HepG2 (cell line): ENCODE data around the gene SRRM1. TPM values are rescaled to one million over a fixed set of nuclear protein-coding genes. Genes with fewer than 3 reads are reported as not detected.

Experiments used
- ARNTL ChIP-seq: sonication (generic); formaldehyde crosslinking; IDR thresholded peaks from 2 replicates; pipeline ENCODE4 v1.4.0; 2020; ENCODE audit warnings: mild to moderate bottlenecking, missing genetic modification reagents
- ATF1 ChIP-seq: IDR thresholded peaks from 2 replicates; pipeline ENCODE4 v1.6.1; 2016; ENCODE audit warnings: mild to moderate bottlenecking, control low read depth
- CBX1 ChIP-seq: IDR thresholded peaks from one replicate; pipeline ENCODE4 v1.6.1; 2016; ENCODE audit warnings: antibody characterized with exemption, low read depth
- GATAD2A ChIP-seq: IDR thresholded peaks from 2 replicates; pipeline ENCODE4 v1.6.1; 2016
- KLF9 ChIP-seq: IDR thresholded peaks from 2 replicates; pipeline ENCODE4 v1.6.1; 2016; ENCODE audit warnings: low read depth
- MED1 ChIP-seq: sonication (generic); formaldehyde crosslinking; IDR thresholded peaks from 2 replicates; pipeline ENCODE4 v1.4.0; 2020; ENCODE audit warnings: missing genetic modification reagents
- MTA1 ChIP-seq: sonication (generic); formaldehyde crosslinking; IDR thresholded peaks from 2 replicates; pipeline ENCODE4 v1.4.0; 2020; ENCODE audit warnings: missing genetic modification reagents, mild to moderate bottlenecking, borderline replicate concordance
- MXD4 ChIP-seq: IDR thresholded peaks from 2 replicates; pipeline ENCODE4 v1.6.1; 2016; ENCODE audit warnings: mild to moderate bottlenecking, missing biosample characterization, missing genetic modification reagents
- NFIC ChIP-seq: IDR thresholded peaks from 2 replicates; pipeline ENCODE4 v1.6.1; 2012; ENCODE audit warnings: mild to moderate bottlenecking, low read length, inconsistent platforms
- NFYC ChIP-seq: IDR thresholded peaks from 2 replicates; pipeline ENCODE4 v1.6.1; 2016; ENCODE audit warnings: missing genetic modification reagents, missing compliant biosample characterization
- XRCC5 ChIP-seq: fragments of 200-400 bp; formaldehyde crosslinking; optimal IDR thresholded peaks from 2 replicates; pipeline ENCODE3; 2017; ENCODE audit warnings: mild to moderate bottlenecking, low read length
- ZBTB38 ChIP-seq: sonication (generic); formaldehyde crosslinking; IDR thresholded peaks from 2 replicates; pipeline ENCODE4 v1.5.1; 2020; ENCODE audit warnings: mild to moderate bottlenecking, missing genetic modification reagents
- ZNF235 ChIP-seq: sonication (generic); formaldehyde crosslinking; IDR thresholded peaks from 2 replicates; pipeline ENCODE4 v1.8.1; 2023; ENCODE audit warnings: mild to moderate bottlenecking, missing genetic modification reagents, borderline replicate concordance
- ZNF33B ChIP-seq: sonication (generic); formaldehyde crosslinking; IDR thresholded peaks from 2 replicates; pipeline ENCODE4 v1.5.1; 2020; ENCODE audit warnings: mild to moderate bottlenecking, missing genetic modification reagents
- ZNF383 ChIP-seq: sonication (generic); formaldehyde crosslinking; IDR thresholded peaks from 2 replicates; pipeline ENCODE4 v1.4.0; 2020; ENCODE audit warnings: missing genetic modification reagents, mild to moderate bottlenecking, borderline replicate concordance
- ZNF446 ChIP-seq: sonication (generic); formaldehyde crosslinking; IDR thresholded peaks from 2 replicates; pipeline ENCODE4 v1.5.0; 2020; ENCODE audit warnings: mild to moderate bottlenecking, missing genetic modification reagents
- ZNF589 ChIP-seq: sonication (generic); formaldehyde crosslinking; conservative IDR thresholded peaks from 2 replicates; pipeline ENCODE4 v1.8.0; 2022; ENCODE audit warnings: mild to moderate bottlenecking, moderate library complexity, missing genetic modification reagents
- polyA plus RNA-seq, 8 experiments: library from polyadenylated mRNA; depleted of rRNA in 3 of 8; stranded (reverse) in 7 of 8; unstranded in 1 of 8; fragments of >200 nt; fragmentation: Illumina TruSeq in 4 of 8; extraction: Trizol in 4 of 8; gene quantifications; 2 replicates each; pipeline versions ENCODE4 v1.2.1 to v1.2.3, GENCODE V29; 2011 to 2016; ENCODE audit warnings: low read depth in 4 of 8, missing spikeins in 1 of 8, mixed read lengths in 1 of 8; ENCODE audit not compliant: insufficient read depth in 1 of 8
- total RNA-seq, 5 experiments: library from RNA; depleted of rRNA; stranded (reverse); fragments of >200 nt; fragmentation: Illumina TruSeq; extraction: Trizol; gene quantifications; 2 replicates each; pipeline ENCODE4 v1.2.3, GENCODE V29; 2016; ENCODE audit warnings: low read depth in 1 of 5
- TF ChIP-seq, protein P1 (sequence below): sonication (generic); formaldehyde crosslinking; IDR thresholded peaks from 2 replicates; pipeline ENCODE4 v1.4.0; 2020; ENCODE audit warnings: mild to moderate bottlenecking, low read depth, missing genetic modification reagents
- TF ChIP-seq, protein P2 (sequence below): sonication (generic); formaldehyde crosslinking; IDR thresholded peaks from 2 replicates; pipeline ENCODE4 v1.4.0; 2020; ENCODE audit warnings: missing genetic modification reagents
- TF ChIP-seq, protein P3 (sequence below): sonication (generic); formaldehyde crosslinking; IDR thresholded peaks from 2 replicates; pipeline ENCODE4 v1.9.0; 2021; ENCODE audit warnings: missing genetic modification reagents, mild to moderate bottlenecking, borderline replicate concordance
- TF ChIP-seq, protein P4 (sequence below): IDR thresholded peaks from 2 replicates; pipeline ENCODE4 v1.6.1; 2018; ENCODE audit warnings: missing genetic modification reagents, mild to moderate bottlenecking, missing compliant biosample characterization
- TF ChIP-seq, protein P5 (sequence below): sonication (generic); formaldehyde crosslinking; IDR thresholded peaks from 2 replicates; pipeline ENCODE4 v1.5.0; 2020; ENCODE audit warnings: mild to moderate bottlenecking, missing genetic modification reagents

Gene SRRM1
- total and polyA plus RNA-seq, 2 of the 13 experiments (the other 11 are each of a cell fraction or from before 2014, with no cell fraction given), result 31.6 to 44.5 TPM

DNA sequence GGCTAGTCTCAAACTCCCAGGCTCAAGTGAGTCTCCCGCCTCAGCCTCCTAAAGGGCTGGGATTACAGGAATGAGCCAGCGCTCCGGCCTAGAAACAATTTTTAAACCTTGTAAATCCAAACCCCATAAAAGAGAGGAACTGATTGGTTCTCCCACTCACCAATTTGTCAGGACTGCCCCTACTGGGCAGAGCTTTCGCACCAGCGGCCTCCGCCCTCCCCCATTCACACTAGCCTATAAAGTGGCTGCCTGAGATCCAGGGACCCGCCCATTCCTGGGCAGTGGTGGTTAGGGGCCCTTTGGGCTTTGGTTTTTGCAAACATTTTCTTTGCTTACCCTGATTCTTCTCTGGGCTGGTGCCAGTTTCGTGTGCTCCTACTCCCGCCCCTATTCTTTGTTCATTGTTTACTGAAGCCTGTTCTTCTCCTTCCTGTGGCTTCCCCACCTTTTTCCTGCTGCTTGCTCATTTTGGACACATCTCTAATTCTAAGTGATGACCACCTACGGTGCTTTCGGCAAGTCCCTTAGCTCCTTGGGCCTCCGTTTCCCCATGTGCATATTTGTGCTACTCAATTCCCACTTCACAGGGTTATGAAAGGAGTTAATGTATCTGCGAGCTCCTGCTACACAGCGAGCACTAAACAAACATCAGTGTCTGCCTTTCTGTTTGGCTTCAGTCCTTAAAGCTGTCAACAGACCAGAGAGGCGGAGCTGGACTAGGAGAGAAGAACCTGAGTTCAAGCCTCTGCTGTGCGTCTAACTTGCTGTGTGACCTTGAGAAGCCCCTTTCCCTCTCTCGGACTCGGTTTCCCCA is 62.4 kb downstream of the SRRM1 start (continued):
- TF ChIP-seq ARNTL (CRISPR knock-in tag), result peak; percentile 19; the same call in 1 of the 2 replicates
- TF ChIP-seq, protein P1, sequence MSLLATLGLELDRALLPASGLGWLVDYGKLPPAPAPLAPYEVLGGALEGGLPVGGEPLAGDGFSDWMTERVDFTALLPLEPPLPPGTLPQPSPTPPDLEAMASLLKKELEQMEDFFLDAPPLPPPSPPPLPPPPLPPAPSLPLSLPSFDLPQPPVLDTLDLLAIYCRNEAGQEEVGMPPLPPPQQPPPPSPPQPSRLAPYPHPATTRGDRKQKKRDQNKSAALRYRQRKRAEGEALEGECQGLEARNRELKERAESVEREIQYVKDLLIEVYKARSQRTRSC (CRISPR knock-in tag), result no peak
- TF ChIP-seq ZNF33B (CRISPR knock-in tag), result peak; percentile 38; the same call in 1 of the 2 replicates
- TF ChIP-seq, protein P2, sequence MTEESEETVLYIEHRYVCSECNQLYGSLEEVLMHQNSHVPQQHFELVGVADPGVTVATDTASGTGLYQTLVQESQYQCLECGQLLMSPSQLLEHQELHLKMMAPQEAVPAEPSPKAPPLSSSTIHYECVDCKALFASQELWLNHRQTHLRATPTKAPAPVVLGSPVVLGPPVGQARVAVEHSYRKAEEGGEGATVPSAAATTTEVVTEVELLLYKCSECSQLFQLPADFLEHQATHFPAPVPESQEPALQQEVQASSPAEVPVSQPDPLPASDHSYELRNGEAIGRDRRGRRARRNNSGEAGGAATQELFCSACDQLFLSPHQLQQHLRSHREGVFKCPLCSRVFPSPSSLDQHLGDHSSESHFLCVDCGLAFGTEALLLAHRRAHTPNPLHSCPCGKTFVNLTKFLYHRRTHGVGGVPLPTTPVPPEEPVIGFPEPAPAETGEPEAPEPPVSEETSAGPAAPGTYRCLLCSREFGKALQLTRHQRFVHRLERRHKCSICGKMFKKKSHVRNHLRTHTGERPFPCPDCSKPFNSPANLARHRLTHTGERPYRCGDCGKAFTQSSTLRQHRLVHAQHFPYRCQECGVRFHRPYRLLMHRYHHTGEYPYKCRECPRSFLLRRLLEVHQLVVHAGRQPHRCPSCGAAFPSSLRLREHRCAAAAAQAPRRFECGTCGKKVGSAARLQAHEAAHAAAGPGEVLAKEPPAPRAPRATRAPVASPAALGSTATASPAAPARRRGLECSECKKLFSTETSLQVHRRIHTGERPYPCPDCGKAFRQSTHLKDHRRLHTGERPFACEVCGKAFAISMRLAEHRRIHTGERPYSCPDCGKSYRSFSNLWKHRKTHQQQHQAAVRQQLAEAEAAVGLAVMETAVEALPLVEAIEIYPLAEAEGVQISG, result 0 out of 2 replicates have a peak, but pooled peaks have one; percentile 14
- peak; percentile 40 for TF ChIP-seq NFIC
- 0 out of 2 replicates have a peak, but pooled peaks have one; percentile 24 for TF ChIP-seq ZNF589
- no peak for TF ChIP-seq ZNF383
- no peak for TF ChIP-seq MXD4 (CRISPR knock-in tag)
- peak; percentile 15; the same call in 1 of the 2 replicates for TF ChIP-seq MED1 (CRISPR knock-in tag)
- TF ChIP-seq ATF1 (CRISPR knock-in tag), result 0 out of 2 replicates have a peak, but pooled peaks have one; percentile 22
- TF ChIP-seq ZNF235 (CRISPR knock-in tag), result 0 out of 2 replicates have a peak, but pooled peaks have one; percentile 43
- TF ChIP-seq KLF9 (CRISPR knock-in tag), result no peak
- TF ChIP-seq ZNF446, result no peak
- peak; percentile 38 for TF ChIP-seq XRCC5
- TF ChIP-seq, protein P3, sequence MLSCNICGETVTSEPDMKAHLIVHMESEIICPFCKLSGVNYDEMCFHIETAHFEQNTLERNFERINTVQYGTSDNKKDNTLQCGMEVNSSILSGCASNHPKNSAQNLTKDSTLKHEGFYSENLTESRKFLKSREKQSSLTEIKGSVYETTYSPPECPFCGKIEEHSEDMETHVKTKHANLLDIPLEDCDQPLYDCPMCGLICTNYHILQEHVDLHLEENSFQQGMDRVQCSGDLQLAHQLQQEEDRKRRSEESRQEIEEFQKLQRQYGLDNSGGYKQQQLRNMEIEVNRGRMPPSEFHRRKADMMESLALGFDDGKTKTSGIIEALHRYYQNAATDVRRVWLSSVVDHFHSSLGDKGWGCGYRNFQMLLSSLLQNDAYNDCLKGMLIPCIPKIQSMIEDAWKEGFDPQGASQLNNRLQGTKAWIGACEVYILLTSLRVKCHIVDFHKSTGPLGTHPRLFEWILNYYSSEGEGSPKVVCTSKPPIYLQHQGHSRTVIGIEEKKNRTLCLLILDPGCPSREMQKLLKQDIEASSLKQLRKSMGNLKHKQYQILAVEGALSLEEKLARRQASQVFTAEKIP (CRISPR knock-in tag), result no peak
- TF ChIP-seq ZBTB38 (CRISPR knock-in tag), result no peak
- TF ChIP-seq, protein P4, sequence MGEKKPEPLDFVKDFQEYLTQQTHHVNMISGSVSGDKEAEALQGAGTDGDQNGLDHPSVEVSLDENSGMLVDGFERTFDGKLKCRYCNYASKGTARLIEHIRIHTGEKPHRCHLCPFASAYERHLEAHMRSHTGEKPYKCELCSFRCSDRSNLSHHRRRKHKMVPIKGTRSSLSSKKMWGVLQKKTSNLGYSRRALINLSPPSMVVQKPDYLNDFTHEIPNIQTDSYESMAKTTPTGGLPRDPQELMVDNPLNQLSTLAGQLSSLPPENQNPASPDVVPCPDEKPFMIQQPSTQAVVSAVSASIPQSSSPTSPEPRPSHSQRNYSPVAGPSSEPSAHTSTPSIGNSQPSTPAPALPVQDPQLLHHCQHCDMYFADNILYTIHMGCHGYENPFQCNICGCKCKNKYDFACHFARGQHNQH (CRISPR knock-in tag), result peak; percentile 75
- TF ChIP-seq MTA1, result no peak; the same call in 1 of the 2 replicates
- peak; percentile 91 for TF ChIP-seq NFYC (CRISPR knock-in tag)
- peak; percentile 79 for TF ChIP-seq GATAD2A (CRISPR knock-in tag)
- TF ChIP-seq CBX1, result peak; percentile 36
- TF ChIP-seq, protein P5, sequence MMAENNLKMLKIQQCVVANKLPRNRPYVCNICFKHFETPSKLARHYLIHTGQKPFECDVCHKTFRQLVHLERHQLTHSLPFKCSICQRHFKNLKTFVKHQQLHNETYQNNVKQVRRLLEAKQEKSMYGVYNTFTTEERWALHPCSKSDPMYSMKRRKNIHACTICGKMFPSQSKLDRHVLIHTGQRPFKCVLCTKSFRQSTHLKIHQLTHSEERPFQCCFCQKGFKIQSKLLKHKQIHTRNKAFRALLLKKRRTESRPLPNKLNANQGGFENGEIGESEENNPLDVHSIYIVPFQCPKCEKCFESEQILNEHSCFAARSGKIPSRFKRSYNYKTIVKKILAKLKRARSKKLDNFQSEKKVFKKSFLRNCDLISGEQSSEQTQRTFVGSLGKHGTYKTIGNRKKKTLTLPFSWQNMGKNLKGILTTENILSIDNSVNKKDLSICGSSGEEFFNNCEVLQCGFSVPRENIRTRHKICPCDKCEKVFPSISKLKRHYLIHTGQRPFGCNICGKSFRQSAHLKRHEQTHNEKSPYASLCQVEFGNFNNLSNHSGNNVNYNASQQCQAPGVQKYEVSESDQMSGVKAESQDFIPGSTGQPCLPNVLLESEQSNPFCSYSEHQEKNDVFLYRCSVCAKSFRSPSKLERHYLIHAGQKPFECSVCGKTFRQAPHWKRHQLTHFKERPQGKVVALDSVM (CRISPR knock-in tag), result peak; percentile 93
